ENCODE data around the gene PERCC1. TPM values are rescaled to one million over a fixed set of nuclear protein-coding genes. Genes with fewer than 3 reads are reported as not detected.
"Not testable (repeated sequence)": the region's sequence is repeated elsewhere in the genome, so short reads cannot be mapped to it uniquely, and the experiment has no call there.

PERCC1 gene
- total RNA-seq, 8 experiments from 2014 or later: 0.29 to 1.2 (median 0.46) TPM; not detected in 4

GRCh38 chr16:1461146-1461545 lies 30.3 kb downstream of the PERCC1 start:
- Histone ChIP-seq H3K4me3 (no peak overlapping the region), H3K4me1 (replicated peaks in 1 of 2) (no peaks in the 10 kb centered on the region), H3K27ac (no peak overlapping the region)
- ATAC-seq (replicated peaks in 6 of 8): peak in 2 of 8 experiments; percentile 16 to 26
- 80 to 92% methylated on average over 1 to 10 of the region's 24 CpGs; no CpG with 5 or more reads in 8 of the 10 experiments for WGBS, 10 experiments
- in situ Hi-C loops (cut with MboI; ENCODE audit: low pct_unique_long_range_greater_than_20kb in 2 of 9, low sequenced_read_pairs in 9 of 9, unreplicated experiment in 9 of 9): no loop called here

- H3K4me1 ChIP-seq (replicated peaks in 1 of 2): no peaks in the 10 kb centered on the region
- no peak overlapping the region for H3K4me3 ChIP-seq
- in situ Hi-C loops (cut with MboI; ENCODE audit: low pct_unique_long_range_greater_than_20kb in 2 of 9, low sequenced_read_pairs in 9 of 9, unreplicated experiment in 9 of 9): no loop called here
- no peak overlapping the region for H3K27ac ChIP-seq
- WGBS, 10 experiments: 60 to 100% (median 87%) methylated on average over 1 to 15 of the region's 41 CpGs; no CpG with 5 or more reads in 1 of the 10 experiments
- ATAC-seq (replicated peaks in 6 of 8): peak in 1 of 8 experiments; percentile 24
Observed at GRCh38 chr16:1464196-1464893, 33.5 kb downstream of the PERCC1 start.

- in situ Hi-C loops (cut with MboI; ENCODE audit: low pct_unique_long_range_greater_than_20kb in 2 of 9, low sequenced_read_pairs in 9 of 9, unreplicated experiment in 9 of 9): no loop called here
Observed at GRCh38 chr16:1464894-1465566, 34.2 kb downstream of the PERCC1 start.

GRCh38 chr16:1465567-1465915 lies 34.7 kb downstream of the PERCC1 start:
- WGBS, 10 experiments: 67% methylated on average over 3 of the region's 13 CpGs; no CpG with 5 or more reads in 9 of the 10 experiments
- ATAC-seq (replicated peaks in 6 of 8): no peak

More at GRCh38 chr16:1464894-1465566, 34.2 kb downstream of the PERCC1 start:
- H3K4me3 ChIP-seq: no peak overlapping the region
- H3K27ac ChIP-seq: no peak overlapping the region
- ATAC-seq (replicated peaks in 6 of 8): no peak
- no peaks in the 10 kb centered on the region for H3K4me1 ChIP-seq (replicated peaks in 1 of 2)
- WGBS, 10 experiments: 80 to 100% (median 88%) methylated on average over 1 to 4 of the region's 33 CpGs; no CpG with 5 or more reads in 6 of the 10 experiments

GRCh38 chr16:1466054-1466453 lies 35.2 kb downstream of the PERCC1 start:
- Histone ChIP-seq H3K4me3 (no peak overlapping the region), H3K27ac (no peak overlapping the region), H3K4me1 (replicated peaks in 1 of 2) (no peaks in the 10 kb centered on the region)
- WGBS, 10 experiments: 53 to 100% methylated on average over 1 to 3 of the region's 24 CpGs; no CpG with 5 or more reads in 8 of the 10 experiments
- in situ Hi-C loops (cut with MboI; ENCODE audit: low pct_unique_long_range_greater_than_20kb in 2 of 9, low sequenced_read_pairs in 9 of 9, unreplicated experiment in 9 of 9): no loop called here
- no peak for ATAC-seq (replicated peaks in 6 of 8)

More at GRCh38 chr16:1465567-1465915, 34.7 kb downstream of the PERCC1 start:
- in situ Hi-C loops (cut with MboI; ENCODE audit: low pct_unique_long_range_greater_than_20kb in 2 of 9, low sequenced_read_pairs in 9 of 9, unreplicated experiment in 9 of 9): no loop called here
- Histone ChIP-seq H3K27ac (no peak overlapping the region), H3K4me1 (replicated peaks in 1 of 2) (no peaks in the 10 kb centered on the region), H3K4me3 (no peak overlapping the region)

GRCh38 chr16:1466968-1467521 lies 36.2 kb downstream of the PERCC1 start:
- ATAC-seq (replicated peaks in 6 of 8): peak in 2 of 8 experiments; percentile 35 to 55
- H3K4me3 ChIP-seq: no peak overlapping the region
- H3K27ac ChIP-seq: no peak overlapping the region
- no peaks in the 10 kb centered on the region for H3K4me1 ChIP-seq (replicated peaks in 1 of 2)
- 70 to 100% (median 83%) methylated on average over 1 to 4 of the region's 14 CpGs; no CpG with 5 or more reads in 6 of the 10 experiments for WGBS, 10 experiments
- in situ Hi-C loops (cut with MboI; ENCODE audit: low pct_unique_long_range_greater_than_20kb in 2 of 9, low sequenced_read_pairs in 9 of 9, unreplicated experiment in 9 of 9): no loop called here

- no peak overlapping the region for H3K4me3 ChIP-seq
- in situ Hi-C loops (cut with MboI; ENCODE audit: low pct_unique_long_range_greater_than_20kb in 2 of 9, low sequenced_read_pairs in 9 of 9, unreplicated experiment in 9 of 9): no loop called here
- peaks cover 0 to under 1% of the 10 kb centered on the region in 2 donors for H3K4me1 ChIP-seq (replicated peaks in 1 of 2)
- no peak overlapping the region for H3K27ac ChIP-seq
- WGBS, 10 experiments: 80 to 100% (median 95%) methylated on average over 1 to 9 of the region's 22 CpGs; no CpG with 5 or more reads in 1 of the 10 experiments
- ATAC-seq (replicated peaks in 6 of 8): no peak
Observed at GRCh38 chr16:1468426-1468810, 37.5 kb downstream of the PERCC1 start.

GRCh38 chr16:1469141-1469540 lies 38.3 kb downstream of the PERCC1 start:
- ATAC-seq (replicated peaks in 6 of 8); in situ Hi-C loops (cut with MboI; ENCODE audit: low pct_unique_long_range_greater_than_20kb in 2 of 9, low sequenced_read_pairs in 9 of 9, unreplicated experiment in 9 of 9); H3K27ac ChIP-seq; H3K4me1 ChIP-seq (replicated peaks in 1 of 2); H3K4me3 ChIP-seq: not testable (repeated sequence)
- 47 to 100% (median 68%) methylated on average over 1 to 4 of the region's 5 CpGs for WGBS, 10 experiments

- ATAC-seq (replicated peaks in 6 of 8): no peak
- Histone ChIP-seq H3K27ac (no peak overlapping the region), H3K4me1 (replicated peaks in 1 of 2) (peaks cover 6 to 8% of the 10 kb centered on the region in 2 donors), H3K4me3 (no peak overlapping the region)
- WGBS, 10 experiments: 50 to 100% (median 86%) methylated on average over 2 to 15 of the region's 20 CpGs; no CpG with 5 or more reads in 2 of the 10 experiments
- in situ Hi-C loops (cut with MboI; ENCODE audit: low pct_unique_long_range_greater_than_20kb in 2 of 9, low sequenced_read_pairs in 9 of 9, unreplicated experiment in 9 of 9): no loop called here
Observed at GRCh38 chr16:1469693-1470201, 38.9 kb downstream of the PERCC1 start.

GRCh38 chr16:1470481-1471251 lies 39.8 kb downstream of the PERCC1 start:
- H3K4me1 ChIP-seq (replicated peaks in 1 of 2): peaks cover 8% of the 10 kb centered on the region in 2 donors

GRCh38 chr16:1471569-1472194 lies 40.8 kb downstream of the PERCC1 start:
- H3K27ac ChIP-seq: no peak overlapping the region
- WGBS, 10 experiments: 82 to 100% (median 91%) methylated on average over 1 to 14 of the region's 26 CpGs; no CpG with 5 or more reads in 1 of the 10 experiments
- H3K4me3 ChIP-seq: no peak overlapping the region
- in situ Hi-C loops (cut with MboI; ENCODE audit: low pct_unique_long_range_greater_than_20kb in 2 of 9, low sequenced_read_pairs in 9 of 9, unreplicated experiment in 9 of 9): no loop called here
- ATAC-seq (replicated peaks in 6 of 8): no peak
- peaks cover 8 to 11% of the 10 kb centered on the region in 2 donors for H3K4me1 ChIP-seq (replicated peaks in 1 of 2)

More at GRCh38 chr16:1470481-1471251, 39.8 kb downstream of the PERCC1 start:
- no peak overlapping the region for H3K27ac ChIP-seq
- no peak for ATAC-seq (replicated peaks in 6 of 8)
- H3K4me3 ChIP-seq: no peak overlapping the region
- in situ Hi-C loops (cut with MboI; ENCODE audit: low pct_unique_long_range_greater_than_20kb in 2 of 9, low sequenced_read_pairs in 9 of 9, unreplicated experiment in 9 of 9): no loop called here
- 72 to 100% (median 100%) methylated on average over 1 to 8 of the region's 14 CpGs; no CpG with 5 or more reads in 7 of the 10 experiments for WGBS, 10 experiments

- Histone ChIP-seq H3K4me1 (replicated peaks in 1 of 2) (peaks cover 8 to 11% of the 10 kb centered on the region in 2 donors), H3K4me3 (no peak overlapping the region), H3K27ac (no peak overlapping the region)
- no peak for ATAC-seq (replicated peaks in 6 of 8)
- WGBS, 10 experiments: 0 to 84% (median 33%) methylated on average over 1 to 3 of the region's 3 CpGs; no CpG with 5 or more reads in 3 of the 10 experiments
- in situ Hi-C loops (cut with MboI; ENCODE audit: low pct_unique_long_range_greater_than_20kb in 2 of 9, low sequenced_read_pairs in 9 of 9, unreplicated experiment in 9 of 9): no loop called here
Observed at GRCh38 chr16:1472974-1473373, 42.1 kb downstream of the PERCC1 start.

Data from motor neuron (in vitro differentiated cells).